Retinal pigment epithelial cell (primary cell): ENCODE results near the gene DAAM2.

ENCODE experiments used
- DNase-seq: peaks from one replicate; pipeline ENCODE4 v3.0.0-alpha.2; 2010; ENCODE audit warnings: low read depth
- H3K4me3 ChIP-seq: 2 replicates; pipeline ENCODE4 v1.5.1; 2011; ENCODE audit warnings: mild to moderate bottlenecking, low read length, control low read depth, moderate library complexity
- CTCF ChIP-seq: conservative IDR thresholded peaks from 2 replicates; pipeline ENCODE4 v1.5.1; 2011; ENCODE audit warnings: low read depth, low read length, control low read depth, inconsistent platforms

DAAM2 gene

GRCh38 chr6:39924283-39924682 lies 132.1 kb downstream of the DAAM2 start:
- no peak for DNase-seq
- no peak overlapping the region for H3K4me3 ChIP-seq
- no peak for TF ChIP-seq CTCF

GRCh38 chr6:39925191-39925930 lies 133.2 kb downstream of the DAAM2 start:
- TF ChIP-seq CTCF, result no peak
- no peak overlapping the region for H3K4me3 ChIP-seq
- DNase-seq, result no peak

- no peak for TF ChIP-seq CTCF
- no peak for DNase-seq
- no peak overlapping the region for H3K4me3 ChIP-seq
These were observed 133.7 kb downstream of the DAAM2 start for GRCh38 chr6:39925931-39926290.

GRCh38 chr6:39926668-39927067 lies 134.5 kb downstream of the DAAM2 start:
- no peak for DNase-seq
- no peak for TF ChIP-seq CTCF
- H3K4me3 ChIP-seq, result no peak overlapping the region

GRCh38 chr6:39927159-39927558 lies 135.0 kb downstream of the DAAM2 start:
- no peak for TF ChIP-seq CTCF
- no peak overlapping the region for H3K4me3 ChIP-seq
- no peak for DNase-seq

GRCh38 chr6:39929039-39929732 lies 137.0 kb downstream of the DAAM2 start:
- no peak overlapping the region for H3K4me3 ChIP-seq
- DNase-seq, result no peak
- TF ChIP-seq CTCF, result no peak
